Skin epidermis (tissue), 12 donors: Measurements from ENCODE around the gene TECTB.

Experiments
- H3K27ac ChIP-seq, 21 experiments: fragments of 200-600 bp; sonication (generic) in 11 of 21; one replicate each; pipeline ENCODE4 v1.5.0; 2020; ENCODE audit warnings: mild to moderate bottlenecking in 3 of 21, inconsistent platforms in 2 of 21, moderate library complexity in 2 of 21
- H3K4me3 ChIP-seq, 7 experiments: fragments of 200-600 bp; sonication (generic) in 2 of 7; one replicate each; pipeline ENCODE4 v1.5.0; 2020; ENCODE audit warnings: inconsistent platforms in 2 of 7, mild to moderate bottlenecking in 2 of 7, moderate library complexity in 1 of 7

The TECTB gene

DNA sequence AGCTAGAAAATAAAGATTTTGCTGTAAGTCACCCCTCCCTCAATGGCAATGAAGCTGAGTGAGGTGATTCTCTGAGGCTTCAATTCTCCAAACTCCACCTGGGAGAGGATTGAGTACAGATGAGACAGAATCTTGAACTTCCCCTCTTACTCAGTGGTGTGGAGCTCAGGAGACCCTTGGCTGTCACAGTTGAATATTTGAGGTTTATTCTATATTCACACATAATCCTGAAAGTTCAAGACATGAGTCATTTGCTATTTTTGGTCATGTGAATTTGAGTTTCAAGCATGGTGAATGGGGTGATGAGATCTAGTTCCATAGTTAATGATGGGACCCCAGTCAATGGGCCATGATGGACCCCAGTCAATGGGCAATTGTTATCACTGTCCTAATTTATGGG, 13.9 kb upstream of the TECTB start:
- Histone ChIP-seq H3K4me3 (no peak overlapping the region), H3K27ac (no peak overlapping the region)

DNA sequence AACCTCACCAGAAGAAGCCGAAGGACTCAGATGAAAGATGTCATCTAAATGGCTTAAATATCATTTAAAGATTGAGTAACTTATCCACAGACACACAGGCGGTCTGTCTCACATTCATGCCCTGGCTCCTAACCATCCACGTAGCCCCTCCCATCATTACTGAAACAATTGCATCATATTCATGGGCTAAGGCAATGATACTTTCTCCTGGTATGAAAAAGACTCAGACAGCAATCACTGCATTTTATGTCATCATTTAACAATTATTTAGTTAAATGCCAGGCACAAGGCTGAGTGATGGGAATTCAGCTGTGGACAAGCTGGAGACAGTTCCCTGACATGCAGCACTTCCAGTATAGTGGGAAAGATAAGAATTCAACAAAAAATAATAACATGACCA, 11.2 kb upstream of the TECTB start:
- no peak overlapping the region for H3K4me3 ChIP-seq
- H3K27ac ChIP-seq, result no peak overlapping the region

GRCh38 chr10:112274831-112275230, 8.4 kb upstream of the TECTB start:
- H3K4me3 ChIP-seq, result no peak overlapping the region
- no peak overlapping the region for H3K27ac ChIP-seq

- H3K27ac ChIP-seq, result no peak overlapping the region
Measured at GRCh38 chr10:112275512-112276245, 7.5 kb upstream of the TECTB start.

GRCh38 chr10:112278871-112279270, 4.3 kb upstream of the TECTB start:
- H3K27ac ChIP-seq, result no peak overlapping the region
- H3K4me3 ChIP-seq, result no peak overlapping the region

More at GRCh38 chr10:112275512-112276245, 7.5 kb upstream of the TECTB start:
- no peak overlapping the region for H3K4me3 ChIP-seq

- Histone ChIP-seq H3K27ac (no peak overlapping the region), H3K4me3 (no peak overlapping the region)
Measured at GRCh38 chr10:112279433-112279832, 3.8 kb upstream of the TECTB start.

DNA sequence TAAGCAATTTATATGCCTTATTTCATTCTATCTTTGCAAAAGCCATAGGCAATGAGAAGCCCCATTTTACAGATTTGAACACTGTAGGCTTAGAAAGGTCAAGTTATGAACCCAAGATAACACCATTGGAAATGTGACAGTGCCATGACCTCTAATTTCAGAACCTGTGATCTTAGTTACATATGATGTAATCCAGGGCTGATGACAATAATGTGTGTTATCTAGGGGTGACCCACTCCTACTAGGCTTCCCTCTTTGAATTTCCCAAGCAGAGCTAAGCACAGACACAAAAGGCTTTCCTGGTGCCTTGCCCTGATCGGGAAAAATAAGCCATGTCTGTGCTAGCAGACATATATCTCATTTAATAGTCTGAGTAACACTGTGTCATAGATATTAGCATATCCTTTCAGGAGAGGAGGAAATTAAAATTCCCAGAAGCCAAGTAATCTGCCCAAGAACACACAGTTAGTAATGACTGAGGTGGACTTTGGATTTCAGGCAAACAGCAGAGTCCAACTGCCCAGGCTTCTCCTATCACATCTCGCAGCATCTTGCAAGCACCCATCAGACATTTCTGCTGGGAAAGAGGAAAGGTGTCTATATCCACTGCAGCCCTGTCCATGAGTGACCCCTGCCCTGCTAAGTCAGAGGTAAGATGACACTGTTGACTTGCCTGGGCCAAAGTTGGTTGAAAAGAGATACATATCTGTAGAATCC, 2.8 kb upstream of the TECTB start:
- H3K27ac ChIP-seq, result no peak overlapping the region
- no peak overlapping the region for H3K4me3 ChIP-seq

DNA sequence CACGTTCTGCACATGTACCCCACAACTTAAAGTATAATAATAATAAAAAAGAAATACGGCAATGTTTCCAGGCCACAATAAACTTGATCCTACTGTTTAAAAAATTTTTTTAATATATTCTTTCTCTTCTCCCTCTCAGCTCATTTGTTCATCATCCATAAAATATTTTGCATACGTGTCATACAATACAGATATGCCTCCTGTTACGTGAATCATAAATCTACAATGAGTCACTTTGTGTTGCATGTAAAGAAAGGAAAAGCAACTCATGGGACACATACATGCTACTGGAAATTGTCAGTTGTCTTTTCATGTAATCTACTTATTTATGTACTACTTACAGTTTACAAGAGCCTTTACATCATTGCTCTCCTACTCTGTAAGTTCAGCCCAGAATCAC, 1.1 kb upstream of the TECTB start:
- Histone ChIP-seq H3K27ac (no peak overlapping the region), H3K4me3 (no peak overlapping the region)

- no peak overlapping the region for H3K4me3 ChIP-seq
- H3K27ac ChIP-seq, result no peak overlapping the region
Measured at GRCh38 chr10:112286837-112287818, 3.9 kb downstream of the TECTB start.

- H3K27ac ChIP-seq, result no peak overlapping the region
Measured at GRCh38 chr10:112287844-112288243, 4.6 kb downstream of the TECTB start.

GRCh38 chr10:112288486-112288885, 5.3 kb downstream of the TECTB start:
- H3K27ac ChIP-seq, result no peak overlapping the region

More at GRCh38 chr10:112287844-112288243, 4.6 kb downstream of the TECTB start:
- no peak overlapping the region for H3K4me3 ChIP-seq

GRCh38 chr10:112289373-112290053, 6.3 kb downstream of the TECTB start:
- Histone ChIP-seq H3K27ac (no peak overlapping the region), H3K4me3 (no peak overlapping the region)

More at GRCh38 chr10:112288486-112288885, 5.3 kb downstream of the TECTB start:
- H3K4me3 ChIP-seq, result no peak overlapping the region

DNA sequence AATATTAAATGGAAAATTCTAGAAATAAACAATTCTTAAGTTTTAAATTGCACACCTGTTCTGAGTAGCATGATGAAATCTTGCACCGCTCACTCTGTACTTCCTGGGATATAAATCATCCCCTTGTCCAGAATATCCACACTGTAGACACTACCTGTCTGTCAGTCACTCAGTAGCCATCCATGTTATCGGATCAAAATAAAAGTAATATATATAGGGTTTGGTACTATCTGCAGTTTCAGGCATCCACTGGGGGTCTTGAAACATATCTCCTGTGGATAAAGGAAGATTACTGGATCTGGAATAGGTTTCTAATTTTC, 6.8 kb downstream of the TECTB start:
- Histone ChIP-seq H3K4me3 (no peak overlapping the region), H3K27ac (no peak overlapping the region)

- no peak overlapping the region for H3K4me3 ChIP-seq
Measured at GRCh38 chr10:112294169-112294568, 11.0 kb downstream of the TECTB start.

GRCh38 chr10:112295853-112296830, 12.9 kb downstream of the TECTB start:
- Histone ChIP-seq H3K27ac (no peak overlapping the region), H3K4me3 (no peak overlapping the region)

More at GRCh38 chr10:112294169-112294568, 11.0 kb downstream of the TECTB start:
- H3K27ac ChIP-seq, result no peak overlapping the region

GRCh38 chr10:112296908-112297331, 13.7 kb downstream of the TECTB start:
- Histone ChIP-seq H3K4me3 (no peak overlapping the region), H3K27ac (no peak overlapping the region)

DNA sequence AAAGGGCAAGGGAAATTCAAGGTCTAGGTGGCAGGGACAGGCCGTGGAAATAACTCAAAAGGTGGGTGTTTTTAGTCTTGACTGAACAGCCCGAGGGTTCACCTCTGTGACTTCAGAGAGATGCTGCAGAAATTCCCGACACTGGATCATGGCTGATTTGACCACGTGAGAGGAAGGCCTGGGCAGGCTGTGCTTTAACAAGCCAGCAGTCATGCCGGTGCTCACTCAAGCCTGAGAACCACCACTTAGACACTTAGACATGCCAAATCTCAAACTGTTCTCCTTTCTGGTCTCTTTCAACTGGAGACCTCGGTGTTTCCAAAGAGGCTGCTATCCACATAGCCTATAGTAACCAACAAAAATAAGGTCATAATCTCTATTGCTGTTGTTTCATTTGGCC, 15.4 kb downstream of the TECTB start:
- no peak overlapping the region for H3K4me3 ChIP-seq
- no peak overlapping the region for H3K27ac ChIP-seq

GRCh38 chr10:112299456-112299855, 16.3 kb downstream of the TECTB start:
- Histone ChIP-seq H3K27ac (no peak overlapping the region), H3K4me3 (no peak overlapping the region)

GRCh38 chr10:112302335-112302734, 19.1 kb downstream of the TECTB start:
- no peak overlapping the region for H3K27ac ChIP-seq

More at GRCh38 chr10:112302335-112302734, 19.1 kb downstream of the TECTB start:
- H3K4me3 ChIP-seq, result no peak overlapping the region
